ENCODE data around the gene KCNC4.

Gene KCNC4

DNA sequence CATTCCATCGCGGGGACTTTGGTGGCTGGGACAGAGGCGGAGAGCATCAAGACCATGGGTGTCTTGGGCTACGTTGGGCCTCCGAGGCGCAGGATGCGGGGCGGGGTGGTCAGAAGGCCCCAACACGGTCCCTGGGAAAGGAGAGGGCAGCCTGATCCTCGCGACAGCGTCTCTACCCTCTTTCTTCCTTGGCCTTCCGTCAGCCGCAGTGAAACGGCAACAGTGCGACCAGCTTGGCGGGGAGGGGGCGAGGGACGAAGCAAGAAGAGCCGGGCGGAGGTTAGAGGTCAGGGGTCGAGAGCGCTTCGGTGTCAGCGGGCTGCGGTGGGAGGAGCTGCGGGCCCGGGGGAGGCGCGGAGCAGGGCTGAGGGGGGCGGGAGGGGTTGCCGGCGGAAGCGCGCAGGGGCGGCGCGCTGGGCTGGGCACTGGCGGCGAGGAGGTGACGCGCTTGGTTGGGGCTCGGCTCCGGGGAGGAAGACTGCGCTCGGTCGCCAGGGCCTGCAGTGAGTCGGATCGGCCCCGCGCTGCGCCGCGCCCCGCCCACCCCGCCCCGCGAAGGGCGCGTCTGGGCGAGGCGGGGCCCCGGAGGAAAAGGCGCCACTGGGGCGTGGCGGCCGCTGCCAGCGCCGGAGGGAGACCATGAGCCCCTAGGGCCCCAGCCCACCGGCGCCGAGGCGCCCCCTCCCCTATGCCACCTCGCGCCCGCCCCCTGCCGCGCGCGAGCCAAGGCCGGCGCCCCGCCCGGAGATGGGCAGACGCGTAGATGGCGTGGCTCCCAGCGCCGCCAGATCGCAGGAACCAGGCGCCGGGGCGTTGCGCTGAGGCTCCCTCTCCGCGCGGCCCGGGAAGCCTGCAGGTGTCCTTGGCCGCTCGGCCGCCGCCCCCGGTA lies at the start of gene KCNC4:
Gene KCNC4 (plus strand): TSS at position 600 of the 889 bp plus-strand sequence. CDS start 1,186 bp downstream, outside the sequence.
- H3K4me3 ChIP-seq (ENCODE audit: low read depth, low read length): peak within 1 kb of the TSS; percentile 85
- H3K9me3 ChIP-seq (ENCODE audit: control insufficient read depth, insufficient read depth, low read depth, low read length): no peaks in the 10 kb centered on the region
- H3K4me1 ChIP-seq (ENCODE audit: control insufficient read depth, insufficient read depth, low read length): peaks cover 27% of the 10 kb centered on the region
- peak within 1 kb of the TSS; percentile 80 for H3K9ac ChIP-seq (ENCODE audit: low read length)
- no peaks in the 10 kb centered on the region for H3K36me3 ChIP-seq (ENCODE audit: control insufficient read depth, insufficient read depth, low read length)
- H3K27me3 ChIP-seq (ENCODE audit: control insufficient read depth, insufficient read depth, low read length): peaks cover 28% of the 10 kb centered on the region
- H3K27ac ChIP-seq (ENCODE audit: low read depth, low read length): no peak within 1 kb of the TSS; the same call in 1 of the 2 replicates

DNA sequence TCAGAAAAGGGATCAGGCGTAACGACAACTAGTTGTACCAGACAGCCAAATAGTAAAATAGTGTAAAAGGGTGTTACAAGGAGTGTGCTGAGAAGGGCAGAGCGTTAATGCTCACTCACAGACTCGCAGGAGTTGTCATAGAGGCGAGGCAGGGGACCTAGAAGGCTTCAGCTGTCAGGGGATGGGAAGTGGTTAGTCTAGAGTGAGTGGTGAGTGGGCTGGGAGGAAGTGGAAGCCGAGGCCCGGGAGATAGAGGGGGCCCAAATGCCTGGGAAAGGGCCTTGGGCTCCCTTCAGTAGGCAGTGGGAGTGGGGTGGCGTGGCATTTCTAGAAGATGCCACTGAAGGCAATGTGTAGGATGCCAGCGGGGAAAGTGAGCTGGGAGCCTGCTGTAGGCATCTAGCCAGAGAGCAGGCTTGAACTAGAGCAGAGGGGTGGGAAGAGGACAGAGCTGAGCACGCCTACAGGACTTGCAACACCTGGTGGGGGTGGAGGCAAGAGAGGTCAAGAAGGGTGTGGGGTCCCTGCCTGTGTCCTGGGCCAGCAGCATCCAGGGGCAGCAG lies 49.5 kb upstream of the KCNC4 start:
- Histone ChIP-seq H3K9ac (ENCODE audit: low read length) (no peak overlapping the region), H3K36me3 (ENCODE audit: control insufficient read depth, insufficient read depth, low read length) (no peaks in the 10 kb centered on the region), H3K27ac (ENCODE audit: low read depth, low read length) (no peak overlapping the region), H3K9me3 (ENCODE audit: control insufficient read depth, insufficient read depth, low read depth, low read length) (no peaks in the 10 kb centered on the region), H3K4me1 (ENCODE audit: control insufficient read depth, insufficient read depth, low read length) (peaks cover 3% of the 10 kb centered on the region; the same call in 1 of the 2 replicates), H3K27me3 (ENCODE audit: control insufficient read depth, insufficient read depth, low read length) (peaks cover 25% of the 10 kb centered on the region), H3K4me3 (ENCODE audit: low read depth, low read length) (no peak overlapping the region)

DNA sequence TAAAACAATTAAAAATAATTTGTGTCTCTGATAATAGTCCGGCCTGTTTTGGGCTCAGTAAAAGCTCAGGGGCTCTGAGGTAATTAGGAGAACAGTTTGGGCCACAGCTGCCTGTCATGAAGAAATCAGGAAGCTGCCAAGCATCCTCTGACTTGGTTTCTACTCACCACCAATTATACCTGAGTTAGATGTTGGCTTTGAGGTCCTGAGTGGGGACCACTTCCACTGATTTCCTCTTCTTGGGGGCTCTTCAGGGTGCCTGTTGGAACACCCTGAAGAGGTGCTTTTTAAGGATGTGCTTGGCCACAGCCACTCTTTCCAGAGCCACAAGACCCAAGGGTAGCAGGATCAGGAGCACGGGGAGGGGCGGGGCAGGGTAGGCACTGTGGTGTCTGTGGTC lies 48.9 kb upstream of the KCNC4 start:
- H3K4me3 ChIP-seq (ENCODE audit: low read depth, low read length): no peak overlapping the region
- H3K27ac ChIP-seq (ENCODE audit: low read depth, low read length): no peak overlapping the region
- no peak overlapping the region for H3K9ac ChIP-seq (ENCODE audit: low read length)
- H3K27me3 ChIP-seq (ENCODE audit: control insufficient read depth, insufficient read depth, low read length): peaks cover 20% of the 10 kb centered on the region; the same call in 1 of the 2 replicates
- no peaks in the 10 kb centered on the region for H3K36me3 ChIP-seq (ENCODE audit: control insufficient read depth, insufficient read depth, low read length)
- no peaks in the 10 kb centered on the region for H3K9me3 ChIP-seq (ENCODE audit: control insufficient read depth, insufficient read depth, low read depth, low read length)
- H3K4me1 ChIP-seq (ENCODE audit: control insufficient read depth, insufficient read depth, low read length): peaks cover 3% of the 10 kb centered on the region; the same call in 1 of the 2 replicates

DNA sequence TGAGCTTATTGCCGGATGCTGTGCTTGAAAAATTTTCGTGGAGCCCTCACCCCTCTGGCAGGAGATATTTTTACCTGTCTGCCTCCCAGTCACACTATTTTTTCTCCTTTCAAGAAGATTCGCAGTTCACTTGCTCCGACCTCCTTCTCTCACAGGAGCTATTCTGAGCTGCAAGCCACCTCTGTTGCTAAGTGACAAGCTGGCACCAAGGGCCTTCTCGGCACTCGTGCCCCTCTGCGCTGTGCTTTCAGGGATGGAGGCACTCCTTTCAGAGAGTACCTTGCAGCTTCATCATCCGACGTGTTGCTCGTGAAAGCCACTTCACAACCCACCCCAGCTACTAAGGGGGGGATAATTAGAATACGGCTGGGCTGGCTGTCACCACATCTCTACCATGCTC lies 48.3 kb upstream of the KCNC4 start:
- Histone ChIP-seq H3K9ac (ENCODE audit: low read length) (no peak overlapping the region), H3K4me3 (ENCODE audit: low read depth, low read length) (no peak overlapping the region), H3K27ac (ENCODE audit: low read depth, low read length) (no peak overlapping the region), H3K4me1 (ENCODE audit: control insufficient read depth, insufficient read depth, low read length) (peaks cover 3% of the 10 kb centered on the region; the same call in 1 of the 2 replicates), H3K27me3 (ENCODE audit: control insufficient read depth, insufficient read depth, low read length) (peaks cover 14% of the 10 kb centered on the region; the same call in 1 of the 2 replicates), H3K36me3 (ENCODE audit: control insufficient read depth, insufficient read depth, low read length) (no peaks in the 10 kb centered on the region), H3K9me3 (ENCODE audit: control insufficient read depth, insufficient read depth, low read depth, low read length) (no peaks in the 10 kb centered on the region)

DNA sequence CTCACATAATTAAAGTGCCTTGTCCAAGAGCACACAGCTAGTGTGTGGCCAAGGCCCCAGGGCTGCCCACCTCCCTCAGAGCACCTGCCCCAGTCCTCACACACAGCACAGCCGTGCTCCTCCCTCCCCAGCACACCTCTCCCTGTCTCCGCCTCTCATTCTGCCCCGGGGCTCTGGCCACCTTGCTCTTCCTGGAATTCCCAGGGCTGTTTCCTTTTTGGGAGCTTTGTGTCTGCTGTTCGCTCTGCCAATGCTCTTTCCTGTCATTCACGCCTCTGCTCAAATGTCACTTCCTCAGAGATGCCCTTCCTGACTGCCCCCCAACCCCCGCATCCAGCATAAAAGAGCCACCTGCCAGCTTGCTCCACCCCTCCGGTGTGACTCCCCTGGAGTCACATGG lies 46.5 kb upstream of the KCNC4 start:
- no peaks in the 10 kb centered on the region for H3K36me3 ChIP-seq (ENCODE audit: control insufficient read depth, insufficient read depth, low read length)
- H3K4me1 ChIP-seq (ENCODE audit: control insufficient read depth, insufficient read depth, low read length): peaks cover 3% of the 10 kb centered on the region; the same call in 1 of the 2 replicates
- H3K9ac ChIP-seq (ENCODE audit: low read length): no peak overlapping the region
- no peak overlapping the region for H3K27ac ChIP-seq (ENCODE audit: low read depth, low read length)
- H3K27me3 ChIP-seq (ENCODE audit: control insufficient read depth, insufficient read depth, low read length): peaks cover 11% of the 10 kb centered on the region; the same call in 1 of the 2 replicates
- H3K9me3 ChIP-seq (ENCODE audit: control insufficient read depth, insufficient read depth, low read depth, low read length): no peaks in the 10 kb centered on the region
- no peak overlapping the region for H3K4me3 ChIP-seq (ENCODE audit: low read depth, low read length)

DNA sequence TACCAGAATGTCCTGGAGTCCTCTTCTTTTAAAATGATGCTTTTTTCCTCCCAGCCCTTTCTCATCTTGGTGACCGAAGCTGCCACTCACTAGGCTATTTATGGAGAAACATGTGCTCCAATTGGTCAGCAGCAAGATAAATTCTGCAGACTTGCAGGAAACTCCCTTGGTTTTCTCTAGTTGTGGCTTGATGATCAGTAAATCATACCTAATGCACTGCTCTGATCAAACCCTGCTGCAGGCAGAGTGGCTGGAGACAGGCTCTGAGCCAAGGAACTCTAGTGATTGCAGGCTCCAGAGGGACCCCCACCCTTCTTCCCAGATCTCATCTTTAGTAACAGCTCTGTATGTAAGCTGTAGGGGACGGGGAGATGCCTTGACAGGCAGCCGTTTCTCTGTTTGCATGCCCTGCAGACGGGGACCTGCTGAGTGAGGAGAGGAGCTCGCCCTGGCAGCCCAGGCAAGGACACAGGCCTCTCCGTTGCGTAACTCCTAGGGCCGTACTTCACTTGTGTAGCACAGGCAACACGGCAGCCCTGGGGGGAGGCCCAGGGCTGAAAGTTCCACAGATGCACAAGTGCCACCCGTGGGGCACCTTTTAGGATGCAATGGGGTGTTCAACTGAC lies 45.3 kb upstream of the KCNC4 start:
- Histone ChIP-seq H3K27me3 (ENCODE audit: control insufficient read depth, insufficient read depth, low read length) (peaks cover 7% of the 10 kb centered on the region; the same call in 1 of the 2 replicates), H3K36me3 (ENCODE audit: control insufficient read depth, insufficient read depth, low read length) (no peaks in the 10 kb centered on the region), H3K9ac (ENCODE audit: low read length) (no peak overlapping the region), H3K9me3 (ENCODE audit: control insufficient read depth, insufficient read depth, low read depth, low read length) (no peaks in the 10 kb centered on the region), H3K27ac (ENCODE audit: low read depth, low read length) (no peak overlapping the region), H3K4me1 (ENCODE audit: control insufficient read depth, insufficient read depth, low read length) (peaks cover 3% of the 10 kb centered on the region; the same call in 1 of the 2 replicates), H3K4me3 (ENCODE audit: low read depth, low read length) (no peak overlapping the region)

DNA sequence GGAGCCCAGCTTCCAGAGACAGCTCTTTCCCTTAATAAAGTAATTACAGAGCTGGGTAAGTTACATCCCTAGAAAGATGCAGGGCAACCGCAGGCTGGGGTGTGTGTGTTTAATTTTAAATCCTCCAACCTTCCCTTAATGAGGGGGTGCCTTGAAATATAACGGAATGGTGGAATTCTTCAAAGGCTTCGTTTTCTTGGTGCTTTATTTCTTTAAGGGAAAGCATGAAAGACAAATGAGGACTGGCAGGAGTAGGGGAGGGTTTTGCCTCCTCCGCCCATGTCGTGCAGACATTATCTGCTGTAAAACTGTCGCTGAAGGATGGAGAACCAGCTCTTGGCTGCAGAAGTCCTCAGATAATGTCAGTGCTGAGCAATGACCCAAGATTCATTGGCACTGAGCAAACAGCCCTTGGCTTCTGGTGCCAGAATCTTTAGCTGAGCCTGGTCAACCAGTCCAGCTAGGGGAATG lies 44.3 kb upstream of the KCNC4 start:
- peaks cover 3% of the 10 kb centered on the region; the same call in 1 of the 2 replicates for H3K4me1 ChIP-seq (ENCODE audit: control insufficient read depth, insufficient read depth, low read length)
- H3K9me3 ChIP-seq (ENCODE audit: control insufficient read depth, insufficient read depth, low read depth, low read length): no peaks in the 10 kb centered on the region
- no peaks in the 10 kb centered on the region for H3K36me3 ChIP-seq (ENCODE audit: control insufficient read depth, insufficient read depth, low read length)
- H3K27ac ChIP-seq (ENCODE audit: low read depth, low read length): no peak overlapping the region
- H3K9ac ChIP-seq (ENCODE audit: low read length): no peak overlapping the region
- peaks cover 7% of the 10 kb centered on the region; the same call in 1 of the 2 replicates for H3K27me3 ChIP-seq (ENCODE audit: control insufficient read depth, insufficient read depth, low read length)
- H3K4me3 ChIP-seq (ENCODE audit: low read depth, low read length): no peak overlapping the region

DNA sequence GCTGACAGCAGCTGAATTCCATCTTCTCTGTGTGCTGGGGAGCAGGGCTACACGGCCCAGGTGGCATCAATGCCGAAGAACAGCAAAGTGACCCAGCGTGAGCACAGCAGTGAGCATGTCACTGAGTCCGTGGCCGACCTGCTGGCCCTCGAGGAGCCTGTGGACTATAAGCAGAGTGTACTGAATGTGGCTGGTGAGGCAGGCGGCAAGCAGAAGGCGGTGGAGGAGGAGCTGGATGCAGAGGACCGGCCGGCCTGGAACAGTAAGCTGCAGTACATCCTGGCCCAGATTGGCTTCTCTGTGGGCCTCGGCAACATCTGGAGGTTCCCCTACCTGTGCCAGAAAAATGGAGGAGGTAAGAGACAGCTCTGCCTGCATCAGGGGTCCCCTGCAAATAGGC lies 43.3 kb upstream of the KCNC4 start:
- H3K27me3 ChIP-seq (ENCODE audit: control insufficient read depth, insufficient read depth, low read length): peaks cover 5% of the 10 kb centered on the region; the same call in 1 of the 2 replicates
- no peak overlapping the region for H3K4me3 ChIP-seq (ENCODE audit: low read depth, low read length)
- no peak overlapping the region for H3K27ac ChIP-seq (ENCODE audit: low read depth, low read length)
- H3K9me3 ChIP-seq (ENCODE audit: control insufficient read depth, insufficient read depth, low read depth, low read length): no peaks in the 10 kb centered on the region
- H3K36me3 ChIP-seq (ENCODE audit: control insufficient read depth, insufficient read depth, low read length): no peaks in the 10 kb centered on the region
- H3K9ac ChIP-seq (ENCODE audit: low read length): no peak overlapping the region
- H3K4me1 ChIP-seq (ENCODE audit: control insufficient read depth, insufficient read depth, low read length): peaks cover 3% of the 10 kb centered on the region; the same call in 1 of the 2 replicates

DNA sequence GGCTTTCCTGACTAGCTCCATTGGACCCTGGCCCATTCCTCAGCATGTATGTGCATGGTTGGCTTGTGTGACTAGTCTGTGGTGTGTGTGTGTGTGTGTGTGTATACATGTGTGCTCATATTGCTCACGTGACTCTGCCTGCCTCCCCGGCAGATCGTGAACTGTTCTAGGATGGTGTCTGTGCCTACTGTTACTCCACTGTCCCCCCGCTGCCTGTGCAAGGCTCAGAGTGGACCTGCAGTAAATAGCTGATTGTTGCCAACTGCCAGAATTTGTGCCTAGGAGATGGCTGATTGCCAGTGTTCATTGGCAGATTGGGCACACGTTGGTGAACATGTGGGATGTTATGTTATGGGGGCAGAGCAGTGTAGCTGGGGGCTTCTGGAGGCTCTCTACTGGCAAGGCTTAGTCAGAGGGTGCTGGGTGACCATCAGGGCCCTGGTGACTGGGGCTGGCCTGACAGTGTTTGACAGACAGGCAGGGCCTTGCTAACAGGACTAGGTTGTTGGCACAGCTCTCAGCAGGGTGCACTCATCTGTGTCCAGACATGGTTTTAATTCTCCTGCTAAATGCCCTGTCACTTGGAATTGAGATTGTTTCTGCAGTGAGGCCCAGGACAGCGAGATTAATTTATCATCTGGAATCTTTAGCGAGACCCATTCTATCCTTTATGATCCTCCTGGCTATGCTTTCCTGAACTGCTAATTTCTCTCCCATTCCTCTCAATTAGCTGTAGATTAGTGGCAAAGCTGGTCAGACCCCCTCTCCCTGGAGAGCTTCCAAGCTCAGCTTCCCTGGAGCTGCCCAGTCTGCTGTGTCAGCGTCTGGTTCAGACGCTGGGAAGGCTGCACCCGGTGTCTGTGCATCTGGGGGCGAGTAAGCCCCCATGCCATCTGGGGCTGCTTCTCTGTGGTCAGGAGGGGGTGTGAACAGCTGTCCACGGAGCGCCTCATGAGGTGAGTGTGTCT lies 39.1 kb upstream of the KCNC4 start:
- no peak overlapping the region for H3K27ac ChIP-seq (ENCODE audit: low read depth, low read length)

DNA sequence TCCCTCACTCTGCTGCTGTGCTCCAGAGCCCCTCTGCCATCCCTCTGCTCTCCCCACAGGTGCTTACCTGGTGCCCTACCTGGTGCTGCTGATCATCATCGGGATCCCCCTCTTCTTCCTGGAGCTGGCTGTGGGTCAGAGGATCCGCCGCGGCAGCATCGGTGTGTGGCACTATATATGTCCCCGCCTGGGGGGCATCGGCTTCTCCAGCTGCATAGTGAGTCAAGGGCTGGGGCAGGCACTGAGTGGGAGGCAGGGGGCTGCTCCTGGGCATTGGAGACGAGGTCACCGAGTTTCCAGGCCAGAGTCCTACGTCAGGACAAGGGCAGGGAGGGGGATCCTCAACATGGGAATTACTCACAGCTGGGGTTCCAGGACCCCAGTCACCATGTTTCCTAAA lies 38.1 kb upstream of the KCNC4 start:
- no peak overlapping the region for H3K4me3 ChIP-seq (ENCODE audit: low read depth, low read length)
- no peaks in the 10 kb centered on the region for H3K27me3 ChIP-seq (ENCODE audit: control insufficient read depth, insufficient read depth, low read length)
- H3K9me3 ChIP-seq (ENCODE audit: control insufficient read depth, insufficient read depth, low read depth, low read length): no peaks in the 10 kb centered on the region
- no peaks in the 10 kb centered on the region for H3K36me3 ChIP-seq (ENCODE audit: control insufficient read depth, insufficient read depth, low read length)
- H3K27ac ChIP-seq (ENCODE audit: low read depth, low read length): no peak overlapping the region
- peaks cover 19% of the 10 kb centered on the region for H3K4me1 ChIP-seq (ENCODE audit: control insufficient read depth, insufficient read depth, low read length)
- H3K9ac ChIP-seq (ENCODE audit: low read length): no peak overlapping the region

More for the DNA sequence above, 39.1 kb upstream of the KCNC4 start:
- no peaks in the 10 kb centered on the region for H3K27me3 ChIP-seq (ENCODE audit: control insufficient read depth, insufficient read depth, low read length)
- H3K4me3 ChIP-seq (ENCODE audit: low read depth, low read length): no peak overlapping the region
- H3K9me3 ChIP-seq (ENCODE audit: control insufficient read depth, insufficient read depth, low read depth, low read length): no peaks in the 10 kb centered on the region
- peaks cover 19% of the 10 kb centered on the region for H3K4me1 ChIP-seq (ENCODE audit: control insufficient read depth, insufficient read depth, low read length)
- H3K9ac ChIP-seq (ENCODE audit: low read length): no peak overlapping the region
- H3K36me3 ChIP-seq (ENCODE audit: control insufficient read depth, insufficient read depth, low read length): no peaks in the 10 kb centered on the region
